OCI-LY7 (cell line): ENCODE data around the gene PTGES3L.

Source experiments
- EZH2phosphoT487 ChIP-seq: fragments of 200-600 bp; sonication (generic); IDR thresholded peaks from 2 replicates; pipeline ENCODE4 v1.6.1; 2018; ENCODE audit warnings: low read depth, borderline replicate concordance, mild to moderate bottlenecking, mixed run types, antibody characterized with exemption, low read length, moderate library complexity, mixed read lengths
- TF ChIP-seq, protein P1 (sequence below): fragments of 200-600 bp; sonication (generic); conservative IDR thresholded peaks from 2 replicates; pipeline ENCODE4 v1.5.1; 2014; ENCODE audit warnings: mild to moderate bottlenecking, antibody characterized with exemption, low read length, moderate library complexity, mixed read lengths

DNA sequence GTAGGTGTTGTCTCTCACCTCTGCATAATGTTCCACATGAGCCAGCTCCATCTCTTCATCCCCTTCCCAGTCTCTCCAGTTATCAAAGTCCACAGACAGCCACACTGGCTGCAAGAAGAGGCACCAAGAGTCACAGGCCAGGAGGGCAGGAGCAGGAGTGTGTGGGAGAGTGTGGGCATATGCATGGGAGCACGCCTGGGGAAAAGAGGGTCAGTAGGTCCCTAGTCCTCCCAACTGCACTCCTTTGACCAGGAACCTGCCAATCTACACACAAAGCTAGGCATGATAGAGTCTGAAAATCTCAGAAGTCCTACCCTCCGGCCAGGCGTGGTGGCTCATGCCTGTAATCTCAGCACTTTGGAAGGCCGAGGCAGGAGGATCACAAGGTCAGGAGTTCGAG is 8.3 kb downstream of the PTGES3L start:
- TF ChIP-seq, protein P1, sequence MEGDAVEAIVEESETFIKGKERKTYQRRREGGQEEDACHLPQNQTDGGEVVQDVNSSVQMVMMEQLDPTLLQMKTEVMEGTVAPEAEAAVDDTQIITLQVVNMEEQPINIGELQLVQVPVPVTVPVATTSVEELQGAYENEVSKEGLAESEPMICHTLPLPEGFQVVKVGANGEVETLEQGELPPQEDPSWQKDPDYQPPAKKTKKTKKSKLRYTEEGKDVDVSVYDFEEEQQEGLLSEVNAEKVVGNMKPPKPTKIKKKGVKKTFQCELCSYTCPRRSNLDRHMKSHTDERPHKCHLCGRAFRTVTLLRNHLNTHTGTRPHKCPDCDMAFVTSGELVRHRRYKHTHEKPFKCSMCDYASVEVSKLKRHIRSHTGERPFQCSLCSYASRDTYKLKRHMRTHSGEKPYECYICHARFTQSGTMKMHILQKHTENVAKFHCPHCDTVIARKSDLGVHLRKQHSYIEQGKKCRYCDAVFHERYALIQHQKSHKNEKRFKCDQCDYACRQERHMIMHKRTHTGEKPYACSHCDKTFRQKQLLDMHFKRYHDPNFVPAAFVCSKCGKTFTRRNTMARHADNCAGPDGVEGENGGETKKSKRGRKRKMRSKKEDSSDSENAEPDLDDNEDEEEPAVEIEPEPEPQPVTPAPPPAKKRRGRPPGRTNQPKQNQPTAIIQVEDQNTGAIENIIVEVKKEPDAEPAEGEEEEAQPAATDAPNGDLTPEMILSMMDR, result no peak
- TF ChIP-seq EZH2phosphoT487, result no peak
